H9 (cell line): Measurements from ENCODE around the gene ROBO2. TPM values are rescaled to one million over a fixed set of nuclear protein-coding genes. Genes with fewer than 3 reads are reported as not detected.

Source experiments
- DNase-seq: peaks from one replicate; pipeline ENCODE4 v3.0.0-alpha.2; 2017
- H2AFZ ChIP-seq: one replicate; pipeline ENCODE4 v1.6.1; 2013; ENCODE audit warnings: mild to moderate bottlenecking, low read length, control low read depth, moderate library complexity
- H2AK5ac ChIP-seq: 2 replicates; pipeline ENCODE4 v1.6.1; 2013; ENCODE audit warnings: low read length, control low read depth, mixed read lengths; ENCODE audit not compliant: insufficient read length
- H2BK120ac ChIP-seq: one replicate; pipeline ENCODE4 v1.6.1; 2013; ENCODE audit warnings: low read depth, mild to moderate bottlenecking, low read length, control low read depth, inconsistent platforms; ENCODE audit not compliant: poor library complexity, severe bottlenecking
- H2BK12ac ChIP-seq: 2 replicates; pipeline ENCODE4 v1.6.1; 2013; ENCODE audit warnings: low read length, control low read depth, mixed read lengths, low read depth; ENCODE audit not compliant: insufficient read length
- H2BK15ac ChIP-seq: 2 replicates; pipeline ENCODE4 v1.6.1; 2013; ENCODE audit warnings: low read depth, low read length, control low read depth
- H2BK20ac ChIP-seq: one replicate; pipeline ENCODE4 v1.6.1; 2013; ENCODE audit warnings: low read depth, mild to moderate bottlenecking, low read length, control low read depth, inconsistent platforms; ENCODE audit not compliant: poor library complexity, severe bottlenecking
- H2BK5ac ChIP-seq: 2 replicates; pipeline ENCODE4 v1.6.1; 2013; ENCODE audit warnings: low read length, control low read depth, mixed read lengths; ENCODE audit not compliant: insufficient read length
- H3K14ac ChIP-seq: 2 replicates; pipeline ENCODE4 v1.6.1; 2013; ENCODE audit warnings: low read length, control low read depth; ENCODE audit not compliant: insufficient read depth
- H3K18ac ChIP-seq: 2 replicates; pipeline ENCODE4 v1.6.1; 2013; ENCODE audit warnings: low read depth, mild to moderate bottlenecking, mixed read lengths, low read length, control low read depth; ENCODE audit not compliant: insufficient read length
- H3K23ac ChIP-seq: 2 replicates; pipeline ENCODE4 v1.6.1; 2013; ENCODE audit warnings: low read length, control low read depth, mixed read lengths, low read depth; ENCODE audit not compliant: insufficient read length
- H3K23me2 ChIP-seq: 2 replicates; pipeline ENCODE4 v1.6.1; 2013; ENCODE audit warnings: low read depth, mild to moderate bottlenecking, mixed read lengths, low read length, control low read depth; ENCODE audit not compliant: insufficient read length, poor library complexity, severe bottlenecking
- H3K27ac ChIP-seq: 2 replicates; pipeline ENCODE4 v1.5.1; 2013; ENCODE audit warnings: low read length, control low read depth, mixed read lengths, low read depth; ENCODE audit not compliant: insufficient read length
- H3K27me3 ChIP-seq: 2 replicates; pipeline ENCODE4 v1.6.1; 2013; ENCODE audit warnings: low read length, control low read depth, inconsistent platforms; ENCODE audit not compliant: insufficient read depth
- H3K4ac ChIP-seq: 2 replicates; pipeline ENCODE4 v1.6.1; 2013; ENCODE audit warnings: low read depth, mild to moderate bottlenecking, control low read depth, inconsistent platforms, low read length, moderate library complexity
- H3K4me1 ChIP-seq: 2 replicates; pipeline ENCODE4 v1.6.1; 2013; ENCODE audit warnings: low read length, control low read depth, inconsistent platforms; ENCODE audit not compliant: insufficient read depth
- H3K4me2 ChIP-seq: 2 replicates; pipeline ENCODE4 v1.6.1; 2013; ENCODE audit warnings: low read length, control low read depth, mixed read lengths; ENCODE audit not compliant: insufficient read length, insufficient read depth
- H3K56ac ChIP-seq: 2 replicates; pipeline ENCODE4 v1.6.1; 2013; ENCODE audit warnings: low read depth, mild to moderate bottlenecking, mixed read lengths, low read length, control low read depth; ENCODE audit not compliant: insufficient read length
- H3K79me1 ChIP-seq: 2 replicates; pipeline ENCODE4 v1.6.1; 2013; ENCODE audit warnings: low read depth, mild to moderate bottlenecking, moderate library complexity, low read length, control low read depth, inconsistent platforms; ENCODE audit not compliant: insufficient read depth, poor library complexity, severe bottlenecking
- H3K79me2 ChIP-seq: 2 replicates; pipeline ENCODE4 v1.6.1; 2013; ENCODE audit warnings: low read length, control low read depth, inconsistent platforms; ENCODE audit not compliant: insufficient read depth
- H3K9ac ChIP-seq: 2 replicates; pipeline ENCODE4 v1.6.1; 2013; ENCODE audit warnings: low read length, control low read depth, mixed read lengths; ENCODE audit not compliant: insufficient read length; ENCODE audit errors: extremely low read depth
- H3K9me3 ChIP-seq: one replicate; pipeline ENCODE4 v1.6.1; 2013; ENCODE audit warnings: low read depth, low read length, inconsistent platforms; ENCODE audit not compliant: control insufficient read depth
- H3T11ph ChIP-seq: one replicate; pipeline ENCODE4 v1.6.1; 2013; ENCODE audit warnings: mild to moderate bottlenecking, low read length, control low read depth, inconsistent platforms
- H4K20me1 ChIP-seq: one replicate; pipeline ENCODE4 v1.6.1; 2013; ENCODE audit not compliant: control insufficient read depth, insufficient read length, insufficient read depth
- H4K5ac ChIP-seq: 2 replicates; pipeline ENCODE4 v1.6.1; 2013; ENCODE audit warnings: low read depth, mild to moderate bottlenecking, mixed read lengths, low read length, control low read depth; ENCODE audit not compliant: insufficient read length
- H4K8ac ChIP-seq: replicated peaks from 2 replicates; pipeline ENCODE4 v1.6.1; 2013; ENCODE audit warnings: low read length, control low read depth, mixed read lengths, low read depth; ENCODE audit not compliant: insufficient read length
- H4K91ac ChIP-seq: 2 replicates; pipeline ENCODE4 v1.6.1; 2013; ENCODE audit warnings: low read depth, mild to moderate bottlenecking, moderate library complexity, mixed read lengths, low read length, control low read depth; ENCODE audit not compliant: insufficient read length
- H3K27ac Mint-ChIP-seq, 3 experiments: 2 replicates in 2 of 3; 3 replicates in 1 of 3; pipeline ENCODE4 v1.8.0; 2020 to 2021; ENCODE audit warnings: mixed read lengths in 3 of 3, mild to moderate bottlenecking in 1 of 3, moderate library complexity in 1 of 3
- H3K27me3 Mint-ChIP-seq: 2 replicates; pipeline ENCODE4 v1.8.0; 2021; ENCODE audit warnings: low read depth, mild to moderate bottlenecking, moderate library complexity, mixed read lengths
- H3K36me3 Mint-ChIP-seq, 3 experiments: 2 replicates in 2 of 3; 3 replicates in 1 of 3; pipeline ENCODE4 v1.8.0; 2020 to 2021; ENCODE audit warnings: low read depth in 3 of 3, mixed read lengths in 3 of 3; ENCODE audit not compliant: insufficient read depth in 1 of 3
- H3K4me1 Mint-ChIP-seq, 2 experiments: 2 replicates each; pipeline ENCODE4 v1.8.0; 2020; ENCODE audit warnings: mixed read lengths in 2 of 2
- H3K4me3 Mint-ChIP-seq, 2 experiments: 2 replicates in 1 of 2; 3 replicates in 1 of 2; pipeline ENCODE4 v1.8.0; 2020 to 2021; ENCODE audit warnings: mild to moderate bottlenecking in 2 of 2, mixed read lengths in 2 of 2, moderate library complexity in 1 of 2
- H3K9me3 Mint-ChIP-seq, 2 experiments: 2 replicates in 1 of 2; 3 replicates in 1 of 2; pipeline ENCODE4 v1.8.0; 2020; ENCODE audit warnings: mild to moderate bottlenecking in 2 of 2, mixed read lengths in 2 of 2, moderate library complexity in 1 of 2
- CTCF ChIP-seq: fragments of 200-600 bp; sonication (generic); conservative IDR thresholded peaks from 3 replicates; pipeline ENCODE4 v1.8.0; 2021; ENCODE audit warnings: antibody characterized with exemption, mild to moderate bottlenecking
- WGBS: extraction: QIAGEN DNeasy Blood & Tissue Kit; methylation state at CpG from one replicate; pipeline ENCODE4 v1.1.7; 2013; ENCODE audit warnings: missing lambda C conversion rate, low lambda C conversion rate, mixed read lengths; ENCODE audit not compliant: insufficient read length; ENCODE audit errors: extremely low coverage; 5-methylcytosine and 5-hydroxymethylcytosine counted together
- total RNA-seq: library from RNA; stranded (reverse); gene quantifications from 2 replicates; pipeline ENCODE4 v1.2.1, GENCODE V29; 2021

The ROBO2 gene
- total RNA-seq, 1 experiment from 2014 or later = 2.3 TPM

- no peak overlapping the region for H2AFZ ChIP-seq
- H3K9me3 ChIP-seq = no peaks in the 10 kb centered on the region
- H4K8ac ChIP-seq = no peak overlapping the region
- no peaks in the 10 kb centered on the region for H3K4me1 ChIP-seq
- DNase-seq = no peak
- no peak overlapping the region for H3K23ac ChIP-seq
- H2BK20ac ChIP-seq = no peak overlapping the region
- 0 out of 5 replicates have a peak, but pooled peaks cover 0 to 2% of the 10 kb centered on the region in 2 experiments for H3K9me3 Mint-ChIP-seq
- H4K20me1 ChIP-seq = no peaks in the 10 kb centered on the region
- H2BK12ac ChIP-seq = no peak overlapping the region
- no peaks in the 10 kb centered on the region for H3K79me1 ChIP-seq
- no peak overlapping the region for H2BK5ac ChIP-seq
- no peak overlapping the region for H2AK5ac ChIP-seq
- no peak overlapping the region for H3K4me2 ChIP-seq
- H3K4me1 Mint-ChIP-seq = no peaks in the 10 kb centered on the region
- H3K23me2 ChIP-seq = no peaks in the 10 kb centered on the region
- no peaks in the 10 kb centered on the region for H3K27me3 ChIP-seq
- no peak overlapping the region for H4K5ac ChIP-seq
- no CpG with 5 or more reads among the region's 2 CpGs for WGBS
- H3K18ac ChIP-seq = no peak overlapping the region
- no peak overlapping the region for H3K4ac ChIP-seq
- H3K4me3 Mint-ChIP-seq = no peak overlapping the region
- TF ChIP-seq CTCF = no peak
- H2BK120ac ChIP-seq = no peak overlapping the region
- no peak overlapping the region for H3K9ac ChIP-seq
- H3K14ac ChIP-seq = no peak overlapping the region
- no peaks in the 10 kb centered on the region for H3K36me3 Mint-ChIP-seq
- H3K27me3 Mint-ChIP-seq = no peaks in the 10 kb centered on the region
- H3K27ac ChIP-seq = no peak overlapping the region
- no peak overlapping the region for H3K56ac ChIP-seq
- H4K91ac ChIP-seq = no peak overlapping the region
- H3T11ph ChIP-seq = no peak overlapping the region
- no peak overlapping the region for H3K27ac Mint-ChIP-seq
- no peak overlapping the region for H2BK15ac ChIP-seq
- no peaks in the 10 kb centered on the region for H3K79me2 ChIP-seq
Measured at GRCh38 chr3:77122652-77123051, 82.8 kb downstream of the ROBO2 start.
